Astrocyte of the spinal cord (primary cell): ENCODE results near the gene SULT4A1.

Experiments
- DNase-seq: peaks from one replicate; pipeline ENCODE4 v3.0.0; 2011; ENCODE audit warnings: low read depth, low spot score
- H3K4me3 ChIP-seq: 2 replicates; pipeline ENCODE4 v1.5.1; 2011; ENCODE audit warnings: low read depth, mild to moderate bottlenecking, low read length, moderate library complexity
- in situ Hi-C: cut with HindIII; loops from 2 replicates; pipeline ENCODE4 v1.10.0; 2017; ENCODE audit warnings: low sequenced_read_pairs
- TF ChIP-seq, protein P1 (sequence below): IDR thresholded peaks from 2 replicates; pipeline ENCODE4 v1.5.1; 2012; ENCODE audit warnings: low read depth, mild to moderate bottlenecking, low read length, inconsistent platforms

Gene SULT4A1

DNA sequence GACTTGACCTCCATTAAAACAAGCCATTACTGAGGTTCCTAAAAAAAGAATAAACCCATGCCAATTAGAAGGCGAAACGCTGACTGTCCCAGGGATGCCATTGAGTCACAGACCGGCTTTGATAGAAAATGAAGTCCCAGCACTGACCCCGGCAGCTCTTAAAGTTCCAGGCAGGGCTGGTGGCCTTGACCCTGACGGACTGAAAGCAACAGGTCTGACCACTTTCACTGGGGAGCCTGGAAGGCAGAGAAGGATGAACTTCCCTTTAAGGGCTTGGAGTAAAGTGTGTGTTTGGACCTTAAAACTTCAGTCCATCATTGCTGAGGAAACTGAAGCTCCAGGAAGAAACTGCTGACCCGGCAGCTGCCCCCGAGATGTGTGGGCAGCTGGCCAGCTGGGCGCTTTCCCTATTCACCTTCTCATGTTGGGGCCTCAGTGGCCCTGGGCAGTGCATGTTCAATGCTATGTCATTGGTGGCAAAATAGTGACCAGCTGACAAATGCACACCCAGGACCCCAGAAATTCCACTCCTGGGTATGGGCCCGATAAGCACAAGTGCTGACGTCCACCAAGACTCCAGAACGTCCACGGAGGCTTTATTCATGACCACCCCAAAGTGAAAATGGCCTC is 31.3 kb downstream of the SULT4A1 start:
- no peak overlapping the region for H3K4me3 ChIP-seq
- TF ChIP-seq, protein P1, sequence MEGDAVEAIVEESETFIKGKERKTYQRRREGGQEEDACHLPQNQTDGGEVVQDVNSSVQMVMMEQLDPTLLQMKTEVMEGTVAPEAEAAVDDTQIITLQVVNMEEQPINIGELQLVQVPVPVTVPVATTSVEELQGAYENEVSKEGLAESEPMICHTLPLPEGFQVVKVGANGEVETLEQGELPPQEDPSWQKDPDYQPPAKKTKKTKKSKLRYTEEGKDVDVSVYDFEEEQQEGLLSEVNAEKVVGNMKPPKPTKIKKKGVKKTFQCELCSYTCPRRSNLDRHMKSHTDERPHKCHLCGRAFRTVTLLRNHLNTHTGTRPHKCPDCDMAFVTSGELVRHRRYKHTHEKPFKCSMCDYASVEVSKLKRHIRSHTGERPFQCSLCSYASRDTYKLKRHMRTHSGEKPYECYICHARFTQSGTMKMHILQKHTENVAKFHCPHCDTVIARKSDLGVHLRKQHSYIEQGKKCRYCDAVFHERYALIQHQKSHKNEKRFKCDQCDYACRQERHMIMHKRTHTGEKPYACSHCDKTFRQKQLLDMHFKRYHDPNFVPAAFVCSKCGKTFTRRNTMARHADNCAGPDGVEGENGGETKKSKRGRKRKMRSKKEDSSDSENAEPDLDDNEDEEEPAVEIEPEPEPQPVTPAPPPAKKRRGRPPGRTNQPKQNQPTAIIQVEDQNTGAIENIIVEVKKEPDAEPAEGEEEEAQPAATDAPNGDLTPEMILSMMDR, result no peak
- no peak for DNase-seq
- in situ Hi-C loops, result no loop called here

DNA sequence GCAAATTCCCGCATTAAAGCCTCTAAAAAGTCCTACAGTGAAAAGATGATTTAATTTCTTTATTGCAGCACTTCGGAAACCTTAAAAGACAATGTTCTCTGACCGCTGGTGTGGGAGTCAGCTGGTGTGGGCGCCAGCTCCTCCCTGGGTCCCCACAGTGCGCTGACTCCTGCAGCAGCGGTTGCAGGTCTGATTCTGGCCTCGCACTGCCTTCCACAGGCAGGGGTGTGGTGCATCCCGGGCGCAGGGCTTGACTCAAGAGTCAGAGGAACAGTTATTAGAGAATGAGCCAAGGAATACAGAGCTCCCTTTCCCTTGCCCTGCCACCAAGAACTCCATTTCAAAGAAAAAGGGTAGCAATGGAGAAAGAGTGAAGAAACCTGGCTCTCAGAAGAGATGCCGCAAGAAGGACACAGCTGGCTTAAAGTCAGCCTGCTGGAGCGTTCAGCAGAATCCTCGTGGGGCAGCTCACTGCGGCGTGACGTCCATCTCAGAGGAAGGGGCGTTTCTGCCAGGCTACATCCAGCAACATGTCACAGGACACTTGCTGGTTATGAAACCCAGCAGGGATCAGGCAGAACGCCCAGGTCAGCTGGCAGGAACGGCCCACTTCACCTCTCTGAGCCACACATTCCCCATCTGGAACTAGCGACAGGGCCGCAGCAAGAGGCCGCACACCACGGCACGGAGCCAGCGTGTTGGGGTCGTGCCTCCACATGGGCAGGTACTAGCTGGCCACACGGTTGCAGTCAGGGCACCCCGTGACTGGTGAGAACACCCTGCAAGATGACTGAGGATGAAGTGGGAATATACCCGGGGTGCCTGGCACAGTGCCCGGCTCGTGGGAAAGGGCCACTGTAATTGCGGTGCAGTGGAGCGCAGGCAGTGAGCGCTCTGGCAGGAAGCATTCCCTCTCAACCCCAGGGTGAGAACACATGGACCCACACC is 32.1 kb downstream of the SULT4A1 start:
- peak; percentile 16 for DNase-seq
- in situ Hi-C loops, result no loop called here
- TF ChIP-seq, protein P1, result no peak
- H3K4me3 ChIP-seq, result no peak overlapping the region

DNA sequence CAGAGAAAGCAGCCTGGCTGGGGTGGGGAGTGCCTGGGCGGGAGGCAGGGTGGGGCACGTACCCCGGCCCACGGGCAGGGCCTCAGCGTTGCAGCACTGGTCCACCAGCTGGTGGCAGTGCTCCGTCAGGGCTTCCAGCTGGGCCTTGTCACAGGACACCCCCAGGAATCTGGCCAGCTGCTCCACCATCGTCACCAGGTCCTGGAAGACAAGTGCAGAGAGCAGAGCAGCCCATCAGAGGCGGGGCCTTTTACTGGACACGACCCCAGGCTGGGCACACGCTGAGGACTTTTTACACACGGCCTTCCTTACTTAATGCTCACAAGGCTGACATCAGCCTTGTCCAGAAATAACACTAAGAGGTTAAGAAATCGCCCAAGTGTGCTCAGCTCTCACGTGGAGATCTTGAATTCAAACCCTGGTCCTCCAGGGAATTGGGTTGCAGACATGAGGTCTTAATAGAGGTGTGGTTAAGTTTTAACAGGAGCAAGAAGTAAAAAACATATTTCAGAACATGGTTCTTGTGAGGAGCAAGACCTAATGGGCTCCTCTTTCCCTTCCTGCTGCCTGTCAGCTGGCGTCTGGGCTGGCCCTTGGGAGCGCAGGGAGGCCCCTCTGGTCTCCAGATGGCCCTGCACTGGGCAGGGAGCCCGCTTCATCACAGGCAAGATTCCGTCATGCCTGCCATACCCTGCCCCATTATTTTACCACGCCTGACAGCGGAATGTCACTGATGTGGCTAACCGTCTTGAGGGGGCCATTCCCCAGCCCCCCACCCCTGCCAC is 33.1 kb downstream of the SULT4A1 start:
- in situ Hi-C loops, result no loop called here
- TF ChIP-seq, protein P1, result peak; percentile 28
- peak; percentile 29 for DNase-seq

DNA sequence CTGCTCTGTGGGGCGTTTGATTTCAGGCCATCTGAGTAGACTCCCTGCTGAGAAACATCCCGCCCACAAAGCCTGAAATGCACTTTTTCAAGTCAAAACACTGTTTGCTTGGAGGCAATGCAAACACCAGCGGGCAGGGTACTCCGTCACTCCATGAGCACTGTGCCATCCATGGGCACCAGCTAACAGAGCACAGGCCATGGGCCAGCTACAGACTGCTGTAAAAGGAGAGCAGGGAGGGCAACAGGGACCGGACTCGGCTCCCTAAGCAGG is 33.7 kb downstream of the SULT4A1 start:
- peak; percentile 4 for DNase-seq
- no peak overlapping the region for H3K4me3 ChIP-seq
- TF ChIP-seq, protein P1, result no peak
- in situ Hi-C loops, result no loop called here

More for the DNA sequence above, 33.1 kb downstream of the SULT4A1 start:
- no peak overlapping the region for H3K4me3 ChIP-seq

DNA sequence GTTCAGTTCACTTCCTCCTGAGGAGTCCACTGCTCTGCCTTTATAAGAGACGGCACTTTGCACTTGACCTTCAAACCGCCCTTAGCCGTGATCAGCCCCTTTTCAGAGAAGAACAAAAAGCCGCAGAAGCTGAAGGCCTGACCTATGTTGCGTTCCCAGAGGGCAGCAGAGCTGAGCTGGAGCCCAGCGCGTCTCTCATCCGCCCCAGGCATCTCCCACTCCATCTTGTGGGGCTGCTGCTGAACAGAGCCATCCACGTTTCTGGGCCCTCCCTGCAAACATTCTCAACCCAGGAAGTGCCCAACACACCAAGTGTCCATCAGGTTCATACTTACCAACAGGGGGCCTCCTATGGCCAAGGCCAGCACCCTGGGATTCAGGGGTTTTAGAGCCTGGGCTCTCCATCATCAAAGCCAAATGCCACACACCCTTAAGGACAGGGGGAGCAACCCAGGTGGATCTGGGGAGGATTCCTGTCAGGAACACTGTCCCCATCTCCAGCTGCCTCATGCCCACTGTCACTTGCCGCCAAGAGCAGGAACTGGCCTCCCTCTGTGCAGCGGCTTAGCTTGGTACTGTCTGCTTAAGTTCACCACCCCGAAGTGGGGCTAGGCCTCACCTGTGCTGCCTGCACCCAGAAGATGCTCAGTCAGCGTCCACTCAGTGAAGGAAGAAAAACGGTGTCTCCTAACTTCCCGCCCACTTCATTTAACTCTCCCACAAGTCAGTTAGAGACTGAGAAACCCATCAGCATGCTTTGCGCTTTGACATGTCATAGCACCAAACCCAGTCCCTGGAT is 34.2 kb downstream of the SULT4A1 start:
- TF ChIP-seq, protein P1, result no peak
- H3K4me3 ChIP-seq, result no peak overlapping the region
- DNase-seq, result no peak
- in situ Hi-C loops, result no loop called here
